SU-DHL-6 (cell line): Measurements from ENCODE around the gene IL6ST.

Source experiments
- H2AFZ ChIP-seq: fragments of 200-600 bp; sonication (generic); 2 replicates; pipeline ENCODE4 v1.6.1; 2014; ENCODE audit warnings: low read depth, mild to moderate bottlenecking, moderate library complexity, mixed read lengths, antibody characterized with exemption, low read length; ENCODE audit not compliant: severe bottlenecking
- H3F3A ChIP-seq: fragments of 200-600 bp; shearing (Covaris generic); 2 replicates; pipeline ENCODE4 v1.6.0; 2016; ENCODE audit warnings: antibody characterized with exemption, mild to moderate bottlenecking; ENCODE audit not compliant: insufficient read depth
- H3K27ac ChIP-seq: fragments of 200-600 bp; sonication (generic); 2 replicates; pipeline ENCODE4 v1.5.1; 2016; ENCODE audit warnings: low read depth, mild to moderate bottlenecking, low read length, moderate library complexity, mixed read lengths
- H3K27me3 ChIP-seq: fragments of 200-600 bp; sonication (generic), shearing (Covaris generic); 2 replicates; pipeline ENCODE4 v1.6.0; 2014; ENCODE audit warnings: mild to moderate bottlenecking, low read length
- H3K36me3 ChIP-seq: fragments of 200-600 bp; sonication (generic); 2 replicates; pipeline ENCODE4 v1.6.1; 2014; ENCODE audit warnings: mild to moderate bottlenecking, low read length, mixed read lengths
- H3K4me2 ChIP-seq: fragments of 300-600, 200-600 bp; shearing (Covaris generic), sonication (generic); 2 replicates; pipeline ENCODE4 v1.6.0; 2014; ENCODE audit warnings: low read length, low read depth, mild to moderate bottlenecking; ENCODE audit not compliant: poor library complexity, severe bottlenecking
- H3K4me3 ChIP-seq: fragments of 200-600 bp; sonication (generic); 2 replicates; pipeline ENCODE4 v1.5.1; 2014; ENCODE audit warnings: antibody characterized with exemption, low read length, mild to moderate bottlenecking, mixed read lengths; ENCODE audit not compliant: insufficient read depth, poor library complexity, severe bottlenecking
- H3K79me2 ChIP-seq: fragments of 200-600 bp; sonication (generic); 2 replicates; pipeline ENCODE4 v1.6.1; 2014; ENCODE audit warnings: mild to moderate bottlenecking, low read length, moderate library complexity; ENCODE audit not compliant: insufficient read depth
- H3K9ac ChIP-seq: fragments of 200-600 bp; sonication (generic); 2 replicates; pipeline ENCODE4 v1.7.0; 2014; ENCODE audit warnings: mild to moderate bottlenecking, low read length
- H3K9me2 ChIP-seq: fragments of 200-600 bp; sonication (generic); replicated peaks from 2 replicates; pipeline ENCODE4 v1.6.1; 2014; ENCODE audit warnings: low read length; ENCODE audit not compliant: insufficient read depth
- H3K9me3 ChIP-seq: fragments of 200-600 bp; sonication (generic); 2 replicates; pipeline ENCODE4 v1.6.1; 2014; ENCODE audit warnings: low read length, mixed read lengths; ENCODE audit not compliant: insufficient read depth
- H4K20me1 ChIP-seq: fragments of 200-600 bp; sonication (generic); 2 replicates; pipeline ENCODE4 v1.6.1; 2014; ENCODE audit warnings: low read depth, mild to moderate bottlenecking, antibody characterized with exemption, low read length, moderate library complexity, mixed read lengths
- EZH2phosphoT487 ChIP-seq: fragments of 200-600 bp; sonication (generic), shearing (Covaris generic); conservative IDR thresholded peaks from 2 replicates; pipeline ENCODE4 v1.6.1; 2018; ENCODE audit warnings: mild to moderate bottlenecking, antibody characterized with exemption, low read length, moderate library complexity, mixed read lengths
- TF ChIP-seq, protein P1 (sequence below): fragments of 200-600 bp; sonication (generic); IDR thresholded peaks from one replicate; pipeline ENCODE4 v1.5.1; 2017; ENCODE audit warnings: antibody characterized with exemption, mild to moderate bottlenecking, low read length, moderate library complexity; ENCODE audit not compliant: insufficient read depth, poor library complexity, severe bottlenecking

IL6ST gene

DNA sequence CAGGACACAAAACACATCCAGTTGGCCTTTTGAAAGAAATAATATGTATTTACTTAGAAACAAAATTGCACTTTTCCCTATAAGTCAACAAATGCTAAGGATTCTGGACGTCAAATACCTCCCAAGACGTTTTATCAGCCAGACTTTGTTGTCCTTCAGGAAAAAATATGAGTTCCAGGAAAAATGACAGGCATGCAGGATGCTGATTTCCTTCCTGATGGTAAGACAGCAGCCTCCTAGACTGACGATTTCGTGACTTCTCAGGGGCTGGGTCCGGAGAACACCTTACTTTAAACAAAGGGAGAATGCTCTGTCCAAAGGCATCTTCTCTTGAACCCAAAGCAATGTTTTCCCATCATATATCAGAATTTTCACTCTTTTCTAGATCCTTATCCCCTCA, 69.1 kb downstream of the IL6ST start:
- TF ChIP-seq EZH2phosphoT487, result no peak
- TF ChIP-seq, protein P1, sequence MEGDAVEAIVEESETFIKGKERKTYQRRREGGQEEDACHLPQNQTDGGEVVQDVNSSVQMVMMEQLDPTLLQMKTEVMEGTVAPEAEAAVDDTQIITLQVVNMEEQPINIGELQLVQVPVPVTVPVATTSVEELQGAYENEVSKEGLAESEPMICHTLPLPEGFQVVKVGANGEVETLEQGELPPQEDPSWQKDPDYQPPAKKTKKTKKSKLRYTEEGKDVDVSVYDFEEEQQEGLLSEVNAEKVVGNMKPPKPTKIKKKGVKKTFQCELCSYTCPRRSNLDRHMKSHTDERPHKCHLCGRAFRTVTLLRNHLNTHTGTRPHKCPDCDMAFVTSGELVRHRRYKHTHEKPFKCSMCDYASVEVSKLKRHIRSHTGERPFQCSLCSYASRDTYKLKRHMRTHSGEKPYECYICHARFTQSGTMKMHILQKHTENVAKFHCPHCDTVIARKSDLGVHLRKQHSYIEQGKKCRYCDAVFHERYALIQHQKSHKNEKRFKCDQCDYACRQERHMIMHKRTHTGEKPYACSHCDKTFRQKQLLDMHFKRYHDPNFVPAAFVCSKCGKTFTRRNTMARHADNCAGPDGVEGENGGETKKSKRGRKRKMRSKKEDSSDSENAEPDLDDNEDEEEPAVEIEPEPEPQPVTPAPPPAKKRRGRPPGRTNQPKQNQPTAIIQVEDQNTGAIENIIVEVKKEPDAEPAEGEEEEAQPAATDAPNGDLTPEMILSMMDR, result no peak
- H3K4me2 ChIP-seq, result no peak overlapping the region
- no peaks in the 10 kb centered on the region for H3K9me3 ChIP-seq
- no peaks in the 10 kb centered on the region for H3K79me2 ChIP-seq
- H3K4me3 ChIP-seq, result no peak overlapping the region
- H3K27ac ChIP-seq, result no peak overlapping the region
- no peak overlapping the region for H2AFZ ChIP-seq
- no peaks in the 10 kb centered on the region for H3K27me3 ChIP-seq
- H3K9ac ChIP-seq, result no peak overlapping the region
- H3K36me3 ChIP-seq, result no peaks in the 10 kb centered on the region
- H3K9me2 ChIP-seq, result no peaks in the 10 kb centered on the region
- no peaks in the 10 kb centered on the region for H3F3A ChIP-seq
- H4K20me1 ChIP-seq, result no peaks in the 10 kb centered on the region

GRCh38 chr5:55925181-55925580, 69.6 kb downstream of the IL6ST start:
- Histone ChIP-seq H3K79me2 (no peaks in the 10 kb centered on the region), H4K20me1 (no peaks in the 10 kb centered on the region), H3K27me3 (no peaks in the 10 kb centered on the region), H3K9me3 (no peaks in the 10 kb centered on the region), H3K9me2 (no peaks in the 10 kb centered on the region), H3K27ac (no peak overlapping the region), H3F3A (no peaks in the 10 kb centered on the region), H2AFZ (no peak overlapping the region), H3K36me3 (no peaks in the 10 kb centered on the region), H3K4me2 (no peak overlapping the region), H3K4me3 (no peak overlapping the region), H3K9ac (no peak overlapping the region)
- no peak for TF ChIP-seq EZH2phosphoT487
- TF ChIP-seq, protein P1, result no peak

DNA sequence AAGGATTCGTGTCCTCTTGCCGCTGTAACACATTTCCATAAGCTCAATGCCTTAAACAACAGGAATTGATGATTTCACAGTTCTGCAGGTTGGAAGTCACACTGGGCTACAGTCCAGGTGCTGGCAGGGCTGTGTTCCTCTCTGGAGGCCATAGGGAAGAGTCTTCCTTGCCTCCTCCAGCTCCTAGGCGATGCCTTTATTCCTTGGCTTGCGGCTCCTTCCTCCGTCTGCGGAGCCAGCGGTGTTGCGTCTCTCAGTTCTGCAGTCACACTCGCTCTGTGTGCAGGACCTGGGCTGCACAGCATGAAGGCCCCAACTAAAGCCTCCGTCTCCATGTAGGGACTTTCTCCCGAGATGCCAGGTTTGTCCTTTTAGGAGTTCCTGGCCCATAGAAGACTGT, 70.0 kb downstream of the IL6ST start:
- no peaks in the 10 kb centered on the region for H3K36me3 ChIP-seq
- no peak overlapping the region for H2AFZ ChIP-seq
- TF ChIP-seq EZH2phosphoT487, result no peak
- TF ChIP-seq, protein P1, result no peak
- H3K9ac ChIP-seq, result no peak overlapping the region
- H3K79me2 ChIP-seq, result no peaks in the 10 kb centered on the region
- no peaks in the 10 kb centered on the region for H4K20me1 ChIP-seq
- no peaks in the 10 kb centered on the region for H3K9me2 ChIP-seq
- H3K4me2 ChIP-seq, result no peak overlapping the region
- no peak overlapping the region for H3K4me3 ChIP-seq
- H3K27ac ChIP-seq, result no peak overlapping the region
- H3K9me3 ChIP-seq, result no peaks in the 10 kb centered on the region
- no peaks in the 10 kb centered on the region for H3F3A ChIP-seq
- H3K27me3 ChIP-seq, result no peaks in the 10 kb centered on the region
